ENCODE measurements around the gene UBE2QL1.

The UBE2QL1 gene

DNA sequence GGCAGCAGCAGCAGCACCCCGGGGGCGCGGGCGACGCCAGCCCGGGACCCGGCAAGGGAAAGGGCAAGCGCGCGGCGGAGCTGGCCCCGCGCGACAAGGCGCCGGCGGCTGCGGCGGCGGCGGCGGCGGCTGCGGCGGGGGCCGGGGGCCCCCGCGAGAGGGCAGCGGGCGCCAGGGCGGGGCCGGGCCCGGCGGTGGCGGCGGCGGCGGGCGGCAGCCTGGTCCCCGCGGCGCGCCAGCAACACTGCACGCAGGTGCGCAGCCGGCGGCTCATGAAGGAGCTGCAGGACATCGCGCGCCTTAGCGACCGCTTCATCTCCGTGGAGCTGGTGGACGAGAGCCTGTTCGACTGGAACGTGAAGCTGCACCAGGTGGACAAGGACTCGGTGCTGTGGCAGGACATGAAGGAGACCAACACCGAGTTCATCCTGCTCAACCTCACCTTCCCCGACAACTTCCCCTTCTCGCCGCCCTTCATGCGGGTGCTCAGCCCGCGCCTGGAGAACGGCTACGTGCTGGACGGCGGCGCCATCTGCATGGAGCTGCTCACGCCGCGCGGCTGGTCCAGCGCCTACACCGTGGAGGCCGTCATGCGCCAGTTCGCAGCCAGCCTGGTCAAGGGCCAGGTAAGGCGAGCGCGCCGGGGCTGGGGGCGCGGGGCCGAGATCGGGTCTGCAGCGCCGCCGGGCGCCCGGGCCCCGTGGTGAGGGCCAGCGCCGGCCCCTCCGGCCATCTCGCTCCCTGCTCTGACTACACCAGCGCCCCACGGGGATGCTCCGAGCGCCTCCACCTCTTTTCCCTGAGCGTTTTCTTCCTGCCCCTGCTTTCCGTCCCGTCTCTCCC, at the start of gene UBE2QL1:
TSS of gene UBE2QL1 (plus strand) at position 238 of the 843 bp plus-strand sequence. CDS start at position 273, 35 bp downstream.
- no peak for DNase-seq

DNA sequence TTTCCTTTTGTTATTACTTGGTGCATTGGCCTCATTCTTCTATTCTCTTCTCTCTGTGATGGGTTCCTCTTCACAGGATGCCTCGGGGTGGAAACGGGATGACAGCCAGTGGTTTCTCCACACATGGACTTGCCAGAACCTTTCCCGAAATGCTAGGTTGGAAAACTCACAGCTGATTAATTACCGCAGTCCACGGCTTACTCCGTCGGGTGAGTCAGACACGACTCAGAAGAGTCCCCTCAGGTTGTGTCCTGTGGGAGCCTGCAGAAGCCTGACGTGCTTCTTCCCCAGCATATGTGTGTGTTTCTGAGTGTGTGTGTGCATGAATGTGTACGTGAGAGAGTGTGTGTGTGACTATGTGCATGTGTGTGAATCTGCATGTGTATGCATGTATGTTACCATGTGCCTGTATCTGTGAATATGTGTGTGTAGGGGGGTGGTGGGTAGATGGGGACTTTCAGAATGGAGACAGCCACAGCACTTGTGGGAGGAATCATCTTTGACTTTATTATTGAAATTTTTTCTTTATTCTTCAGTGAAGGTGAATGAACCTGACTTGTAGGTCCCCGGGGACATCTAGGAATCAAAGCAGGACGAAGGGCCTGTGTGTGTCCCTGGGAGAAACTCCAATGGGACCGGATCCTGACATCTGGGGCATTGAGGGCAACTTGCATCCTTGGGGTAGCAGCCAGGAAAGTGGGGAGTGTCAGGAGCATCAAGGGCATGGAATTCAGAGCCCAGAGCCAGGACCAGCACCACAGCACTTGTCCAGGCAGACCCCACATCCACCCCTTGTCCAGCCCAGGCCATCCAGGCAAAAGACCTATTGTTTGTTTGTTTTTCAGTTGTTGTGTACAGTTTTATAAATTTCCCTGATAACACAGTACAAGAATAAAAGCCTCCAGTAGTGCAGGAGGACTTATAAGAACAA, 48.4 kb upstream of the UBE2QL1 start:
- DNase-seq: no peak

- no peak for DNase-seq
Measured at GRCh38 chr5:6401410-6401809, 47.2 kb upstream of the UBE2QL1 start.

DNA sequence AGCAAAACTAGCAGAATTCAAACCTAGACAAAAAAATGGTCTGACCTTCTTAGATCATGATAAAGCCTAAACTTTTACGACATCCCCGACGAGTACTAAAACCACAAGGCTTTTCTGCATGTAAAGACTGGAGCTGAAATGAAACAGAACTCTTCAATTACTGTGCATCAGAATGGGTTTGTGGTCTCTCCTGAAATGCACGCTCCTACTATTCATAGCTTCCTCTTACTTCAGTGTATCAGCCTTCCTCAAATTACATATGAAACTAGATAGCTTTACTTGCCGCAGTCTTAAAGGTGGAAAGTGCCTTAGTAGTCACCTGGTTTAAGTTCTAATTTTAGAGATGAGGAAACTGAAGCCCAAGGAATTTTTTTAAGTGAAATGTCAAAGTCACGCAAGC, 45.7 kb upstream of the UBE2QL1 start:
- no peak for DNase-seq

GRCh38 chr5:6403416-6403815, 45.2 kb upstream of the UBE2QL1 start:
- DNase-seq: no peak

GRCh38 chr5:6404129-6404528, 44.5 kb upstream of the UBE2QL1 start:
- no peak for DNase-seq

- DNase-seq: no peak
Measured at GRCh38 chr5:6405591-6405990, 43.1 kb upstream of the UBE2QL1 start.

DNA sequence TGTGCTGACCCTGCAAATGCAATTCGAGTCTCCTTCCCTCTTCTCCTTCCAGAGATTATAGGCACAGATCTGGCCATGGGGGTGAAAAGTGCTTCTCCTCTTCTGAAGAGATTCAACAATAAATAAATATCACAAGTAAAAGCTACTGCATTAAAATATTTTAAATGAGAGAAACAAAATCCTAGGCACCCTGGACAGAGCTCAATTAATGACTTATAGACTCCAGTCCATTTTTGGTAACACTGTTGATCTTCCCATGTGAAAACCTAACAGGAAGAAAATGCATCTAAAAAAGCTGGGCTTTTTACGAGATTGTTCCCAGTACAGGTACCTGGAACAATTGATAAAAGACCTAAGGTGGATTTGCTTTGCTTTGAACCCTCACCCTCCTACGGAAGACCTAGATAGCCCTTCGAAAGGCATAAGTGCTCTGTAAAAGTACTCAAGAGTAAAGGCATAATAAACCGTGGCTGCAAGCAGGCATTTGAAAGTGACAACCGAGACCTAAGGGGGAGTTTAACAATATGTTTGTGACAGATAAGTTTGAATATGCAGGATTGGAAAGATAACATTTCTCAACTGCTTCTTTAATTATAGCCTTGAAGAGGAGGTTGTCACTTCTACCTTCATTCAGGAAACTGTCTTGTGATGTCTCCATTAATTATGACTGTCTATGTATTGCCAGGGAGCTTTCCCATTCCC, 41.0 kb upstream of the UBE2QL1 start:
- DNase-seq: no peak

- no peak for DNase-seq
Measured at GRCh38 chr5:6408260-6408596, 40.4 kb upstream of the UBE2QL1 start.

- no peak for DNase-seq
Measured at GRCh38 chr5:6408627-6409446, 39.8 kb upstream of the UBE2QL1 start.

DNA sequence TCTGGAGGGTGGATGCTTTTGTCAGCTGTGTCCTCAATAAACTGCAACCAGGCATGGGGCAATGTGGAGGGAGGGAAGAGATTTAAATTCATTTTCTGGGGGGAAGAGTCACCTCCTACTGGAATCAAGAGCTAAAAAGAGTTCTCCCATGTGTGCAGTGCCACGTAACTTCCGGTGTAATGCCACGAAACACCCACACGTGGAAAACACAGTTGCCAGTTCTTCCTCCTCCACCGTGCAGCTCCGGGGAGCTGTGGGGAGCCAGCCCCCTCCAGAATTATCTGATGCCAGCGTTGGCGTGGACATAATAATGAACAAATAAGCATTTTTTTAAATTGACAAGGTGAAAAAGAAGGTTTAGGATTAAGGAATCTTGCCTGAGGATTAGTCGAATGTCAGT, 38.2 kb upstream of the UBE2QL1 start:
- DNase-seq: no peak

- DNase-seq: no peak
Measured at GRCh38 chr5:6411141-6411540, 37.5 kb upstream of the UBE2QL1 start.

GRCh38 chr5:6412811-6413210, 35.8 kb upstream of the UBE2QL1 start:
- DNase-seq: no peak

DNA sequence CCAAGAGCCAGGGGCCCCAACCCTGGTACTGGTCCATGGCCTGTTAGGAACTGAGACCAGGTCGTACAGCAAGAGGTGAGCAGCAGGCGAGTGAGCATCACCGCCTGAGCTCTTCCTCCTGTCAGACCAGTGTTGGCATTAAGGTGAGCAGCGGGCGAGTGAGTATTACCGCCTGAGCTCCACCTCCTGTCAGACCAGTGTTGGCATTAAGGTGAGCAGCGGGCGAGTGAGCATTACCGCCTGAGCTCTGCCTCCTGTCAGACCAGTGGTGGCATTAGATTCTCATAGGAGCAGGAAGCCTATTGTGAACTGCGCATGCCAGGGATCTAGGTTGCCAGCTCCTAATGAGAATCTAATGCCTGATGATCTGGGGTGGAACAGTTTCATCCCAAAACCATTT, 31.0 kb upstream of the UBE2QL1 start:
- no peak for DNase-seq

- DNase-seq: no peak
Measured at GRCh38 chr5:6418679-6419276, 29.9 kb upstream of the UBE2QL1 start.

GRCh38 chr5:6419340-6419852, 29.3 kb upstream of the UBE2QL1 start:
- no peak for DNase-seq

GRCh38 chr5:6423327-6424109, 25.1 kb upstream of the UBE2QL1 start:
- no peak for DNase-seq

- DNase-seq: no peak
Measured at GRCh38 chr5:6424110-6424659, 24.5 kb upstream of the UBE2QL1 start.

DNA sequence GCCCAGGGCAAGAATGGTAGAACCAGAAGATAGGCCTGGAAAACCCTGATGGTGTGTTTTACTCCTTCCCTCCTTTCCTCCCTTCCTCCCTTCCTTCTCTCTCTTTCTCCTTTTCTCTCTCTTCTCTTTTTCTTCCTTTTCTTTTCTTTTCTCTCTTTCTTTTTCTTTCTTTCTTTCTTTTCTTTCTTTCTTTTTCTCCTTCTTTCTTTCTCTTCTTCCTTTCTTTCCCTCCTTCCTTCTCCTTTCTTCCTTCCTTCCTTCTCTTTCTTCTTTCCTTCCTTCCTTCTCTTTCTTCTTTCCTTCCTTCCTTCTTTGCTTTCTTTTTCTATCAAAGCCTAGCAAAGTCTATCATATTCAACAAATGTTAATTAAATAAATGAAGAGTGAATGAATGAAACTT, 24.0 kb upstream of the UBE2QL1 start:
- no peak for DNase-seq

GRCh38 chr5:6427694-6428093, 21.0 kb upstream of the UBE2QL1 start:
- DNase-seq: no peak

All from NCI-H1694 (cell line).